ENCODE data around the gene EIF5A. TPM values are rescaled to one million over a fixed set of nuclear protein-coding genes. Genes with fewer than 3 reads are reported as not detected.

Gene EIF5A
- total and polyA plus RNA-seq, 2 of the 8 experiments (the other 6 are each of a cell fraction or from before 2014, with no cell fraction given), result 717 to 1,172 TPM

GRCh38 chr17:7329374-7329996 lies 22.1 kb downstream of the EIF5A start (continued):
- TF ChIP-seq JUN (IDR thresholded peaks at IDR 0.05; ENCODE audit: low read depth, low read length), result no peak

Data from H1 (cell line).